Left cardiac atrium (tissue), 4 donors: Measurements from ENCODE around the gene OLFM2. TPM values are rescaled to one million over a fixed set of nuclear protein-coding genes. Genes with fewer than 3 reads are reported as not detected.

ENCODE experiments used
- ATAC-seq, 2 donors: fragments of 200-7000 bp; cut with Tn5 transposase; one replicate each; pipeline ENCODE4 v1.9.1; 2020; ENCODE audit warnings: mild to moderate bottlenecking in 2 of 2, moderate library complexity in 2 of 2
- DNase-seq: peaks from one replicate; pipeline ENCODE4 v3.0.0-alpha.2; 2020
- intact Hi-C, 2 donors: fragments of 100-400 bp; cut with DNase I; formaldehyde crosslinking; loops; one replicate each; pipeline versions ENCODE4 v1.14.1 to v1.15.1; 2022 to 2023
- long read RNA-seq: library from polyadenylated mRNA; unstranded; transcript quantifications from one replicate; pipeline ENCODE4 v2.0.0, GENCODE V29; 2021
- total RNA-seq, 2 donors: library from RNA; stranded (reverse); fragmentation: NEBNext Ultra II Directional; extraction: Animal tissue kit (Norgen Biotek cat#: 25700); gene quantifications; one replicate each; pipeline ENCODE4 v1.2.1, GENCODE V29; 2021
- donor health status: DM: no; HTN: yes; CAD: no.
- donor health status: DM: no; HTN: yes; CAD: no; lungs with severe emphysema.
- donor health status: DM: yes; HTN: yes; CAD: no.
- donor health status: Dilated cardiomyopathy.

Gene OLFM2
- total RNA-seq = 10 to 100 TPM in 1 of 2 donors, 1 to 10 TPM in 1; 9.0 to 10.8 TPM
- long read RNA-seq = 0 reads

GRCh38 chr19:9936326-9937000 is at the start of gene OLFM2:
Gene OLFM2 (minus strand): TSS chr19:9936515. CDS start chr19:9936366, 149 bp downstream.
- peak; percentile 42 for DNase-seq
- no peak for ATAC-seq
- intact Hi-C loops = loop anchor here in 1 of 2 donors (5.0 kb wide), 1 partner anchor 76 kb away; the partner anchor contains the start of genes COL5A3 and RDH8

- intact Hi-C loops = no loop called here
- DNase-seq (no peak), ATAC-seq (no peak)
Observed at GRCh38 chr19:9981406-9982260, 45.3 kb upstream of the OLFM2 start.

GRCh38 chr19:9972103-9972502 is 35.8 kb upstream of the OLFM2 start:
- ATAC-seq (no peak), DNase-seq (no peak)
- intact Hi-C loops = no loop called here

- ATAC-seq = no peak
- intact Hi-C loops = no loop called here
- DNase-seq = no peak
Observed at GRCh38 chr19:9971166-9971897, 35.0 kb upstream of the OLFM2 start.

- no peak for DNase-seq
- intact Hi-C loops = no loop called here
- no peak for ATAC-seq
Observed at GRCh38 chr19:9970481-9970880, 34.2 kb upstream of the OLFM2 start.

- intact Hi-C loops = no loop called here
- DNase-seq = no peak
- ATAC-seq = no peak
Observed at GRCh38 chr19:9969688-9969975, 33.3 kb upstream of the OLFM2 start.

- DNase-seq (no peak), ATAC-seq (no peak)
- intact Hi-C loops = no loop called here
Observed at GRCh38 chr19:9968820-9969687, 32.7 kb upstream of the OLFM2 start.

GRCh38 chr19:9967326-9967725 is 31.0 kb upstream of the OLFM2 start:
- DNase-seq = no peak
- intact Hi-C loops = no loop called here
- ATAC-seq = no peak

GRCh38 chr19:9966448-9966847 is 30.1 kb upstream of the OLFM2 start:
- no peak for ATAC-seq
- intact Hi-C loops = no loop called here
- DNase-seq = no peak

GRCh38 chr19:9966024-9966423 is 29.7 kb upstream of the OLFM2 start:
- DNase-seq (no peak), ATAC-seq (no peak)
- intact Hi-C loops = no loop called here

GRCh38 chr19:9962623-9963290 is 26.4 kb upstream of the OLFM2 start:
- no peak for DNase-seq
- intact Hi-C loops = no loop called here
- no peak for ATAC-seq

GRCh38 chr19:9961103-9961502 is 24.8 kb upstream of the OLFM2 start:
- intact Hi-C loops = no loop called here
- no peak for ATAC-seq
- DNase-seq = no peak

- intact Hi-C loops = no loop called here
- DNase-seq (no peak), ATAC-seq (no peak)
Observed at GRCh38 chr19:9958379-9958821, 22.1 kb upstream of the OLFM2 start.

GRCh38 chr19:9956956-9957355 is 20.6 kb upstream of the OLFM2 start:
- intact Hi-C loops = no loop called here
- no peak for DNase-seq
- ATAC-seq = no peak

- ATAC-seq = no peak
- intact Hi-C loops = no loop called here
- no peak for DNase-seq
Observed at GRCh38 chr19:9953802-9954542, 17.7 kb upstream of the OLFM2 start.

GRCh38 chr19:9952276-9952675 is 16.0 kb upstream of the OLFM2 start:
- DNase-seq (no peak), ATAC-seq (no peak)
- intact Hi-C loops = no loop called here

- DNase-seq = no peak
- no peak for ATAC-seq
- intact Hi-C loops = no loop called here
Observed at GRCh38 chr19:9947441-9947840, 11.1 kb upstream of the OLFM2 start.
